Measurements from ENCODE around the gene TLCD3A. TPM values are rescaled to one million over a fixed set of nuclear protein-coding genes. Genes with fewer than 3 reads are reported as not detected.

Gene TLCD3A
- total and polyA plus RNA-seq, 2 experiments from 2014 or later, result 16.4 to 27.0 TPM

DNA sequence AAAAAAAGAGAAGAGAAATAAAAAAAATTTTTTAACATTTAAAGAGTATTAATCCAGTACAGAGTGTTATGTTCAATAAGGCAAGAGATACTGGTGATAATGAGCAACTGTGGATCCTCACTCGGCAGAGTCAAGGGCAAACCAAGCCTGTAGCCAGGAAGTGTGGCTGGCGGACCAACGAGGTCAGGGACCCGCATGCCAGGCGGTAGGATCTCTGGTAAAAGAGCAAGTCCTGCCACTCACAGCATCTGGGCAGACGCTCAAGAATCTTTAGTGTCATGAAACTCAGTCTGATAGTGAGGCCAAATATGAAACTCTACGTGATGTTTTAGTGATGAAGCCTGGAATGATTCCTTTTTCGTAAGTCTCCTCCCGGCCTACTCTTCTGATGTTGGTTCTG lies 28.0 kb downstream of the TLCD3A start:
- Histone ChIP-seq H3K27me3 (no peaks in the 10 kb centered on the region), H3K27ac (no peak overlapping the region), H3K9me3 (ENCODE audit: low read depth) (no peaks in the 10 kb centered on the region), H3K36me3 (peaks cover 32% of the 10 kb centered on the region), H3K4me3 (no peak overlapping the region), H3K4me1 (ENCODE audit: low read depth) (peaks cover 5% of the 10 kb centered on the region)
- no peak for DNase-seq (ENCODE audit: low read depth in 1 of 2, low spot score in 1 of 2)
- TF ChIP-seq, protein P1, sequence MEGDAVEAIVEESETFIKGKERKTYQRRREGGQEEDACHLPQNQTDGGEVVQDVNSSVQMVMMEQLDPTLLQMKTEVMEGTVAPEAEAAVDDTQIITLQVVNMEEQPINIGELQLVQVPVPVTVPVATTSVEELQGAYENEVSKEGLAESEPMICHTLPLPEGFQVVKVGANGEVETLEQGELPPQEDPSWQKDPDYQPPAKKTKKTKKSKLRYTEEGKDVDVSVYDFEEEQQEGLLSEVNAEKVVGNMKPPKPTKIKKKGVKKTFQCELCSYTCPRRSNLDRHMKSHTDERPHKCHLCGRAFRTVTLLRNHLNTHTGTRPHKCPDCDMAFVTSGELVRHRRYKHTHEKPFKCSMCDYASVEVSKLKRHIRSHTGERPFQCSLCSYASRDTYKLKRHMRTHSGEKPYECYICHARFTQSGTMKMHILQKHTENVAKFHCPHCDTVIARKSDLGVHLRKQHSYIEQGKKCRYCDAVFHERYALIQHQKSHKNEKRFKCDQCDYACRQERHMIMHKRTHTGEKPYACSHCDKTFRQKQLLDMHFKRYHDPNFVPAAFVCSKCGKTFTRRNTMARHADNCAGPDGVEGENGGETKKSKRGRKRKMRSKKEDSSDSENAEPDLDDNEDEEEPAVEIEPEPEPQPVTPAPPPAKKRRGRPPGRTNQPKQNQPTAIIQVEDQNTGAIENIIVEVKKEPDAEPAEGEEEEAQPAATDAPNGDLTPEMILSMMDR (IDR thresholded peaks at IDR 0.05; ENCODE audit: low read depth, low read length), result no peak

DNA sequence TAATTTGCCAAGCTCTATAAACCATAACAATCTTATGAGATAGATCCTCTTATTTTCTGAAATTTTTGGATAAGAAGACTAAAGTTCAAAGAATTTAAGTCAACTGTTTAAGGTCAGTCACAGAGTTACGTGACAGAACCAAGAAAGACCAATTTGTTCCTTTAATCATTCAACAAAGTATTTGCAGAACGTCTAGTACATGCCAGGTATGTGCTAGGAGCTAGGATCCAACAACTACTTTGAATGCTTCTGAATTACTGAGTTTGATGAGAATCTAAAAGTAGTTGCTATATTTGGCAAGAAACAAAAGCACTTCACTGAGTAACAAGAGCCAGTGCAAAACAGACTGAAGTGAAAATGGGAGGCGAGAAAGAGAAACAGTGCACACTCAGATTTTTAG lies 34.7 kb downstream of the TLCD3A start:
- Histone ChIP-seq H3K4me1 (ENCODE audit: low read depth) (no peaks in the 10 kb centered on the region), H3K27me3 (no peaks in the 10 kb centered on the region), H3K4me3 (no peak overlapping the region), H3K9me3 (ENCODE audit: low read depth) (no peaks in the 10 kb centered on the region), H3K36me3 (peaks cover 44% of the 10 kb centered on the region), H3K27ac (peak overlapping the region; percentile 73)
- TF ChIP-seq, protein P1 (IDR thresholded peaks at IDR 0.05; ENCODE audit: low read depth, low read length), result no peak
- DNase-seq (ENCODE audit: low read depth in 1 of 2, low spot score in 1 of 2), result no peak

DNA sequence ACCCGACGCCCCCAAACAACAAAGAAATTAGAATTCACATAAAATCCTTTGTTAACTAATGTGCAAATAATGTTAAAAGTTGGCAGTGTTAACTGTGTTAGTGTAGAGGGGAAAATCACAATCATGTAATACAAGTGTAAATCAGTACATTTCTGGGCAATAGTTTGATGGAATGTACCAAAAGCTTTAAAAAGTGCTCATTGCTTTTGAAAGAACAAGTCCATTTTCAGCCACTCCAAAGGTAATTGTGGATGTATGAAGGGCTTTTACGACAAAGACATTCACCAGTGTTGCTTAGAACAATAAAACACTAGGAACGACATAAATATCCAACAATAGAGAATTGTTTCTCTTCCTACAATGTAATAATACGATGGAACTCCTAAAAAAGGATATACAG lies 40.6 kb downstream of the TLCD3A start:
- H3K4me1 ChIP-seq (ENCODE audit: low read depth), result no peaks in the 10 kb centered on the region
- no peak overlapping the region for H3K27ac ChIP-seq
- no peaks in the 10 kb centered on the region for H3K27me3 ChIP-seq
- no peaks in the 10 kb centered on the region for H3K9me3 ChIP-seq (ENCODE audit: low read depth)
- DNase-seq (ENCODE audit: low read depth in 1 of 2, low spot score in 1 of 2), result no peak
- H3K36me3 ChIP-seq, result peaks cover 64% of the 10 kb centered on the region
- no peak overlapping the region for H3K4me3 ChIP-seq
- TF ChIP-seq, protein P1 (IDR thresholded peaks at IDR 0.05; ENCODE audit: low read depth, low read length), result no peak

DNA sequence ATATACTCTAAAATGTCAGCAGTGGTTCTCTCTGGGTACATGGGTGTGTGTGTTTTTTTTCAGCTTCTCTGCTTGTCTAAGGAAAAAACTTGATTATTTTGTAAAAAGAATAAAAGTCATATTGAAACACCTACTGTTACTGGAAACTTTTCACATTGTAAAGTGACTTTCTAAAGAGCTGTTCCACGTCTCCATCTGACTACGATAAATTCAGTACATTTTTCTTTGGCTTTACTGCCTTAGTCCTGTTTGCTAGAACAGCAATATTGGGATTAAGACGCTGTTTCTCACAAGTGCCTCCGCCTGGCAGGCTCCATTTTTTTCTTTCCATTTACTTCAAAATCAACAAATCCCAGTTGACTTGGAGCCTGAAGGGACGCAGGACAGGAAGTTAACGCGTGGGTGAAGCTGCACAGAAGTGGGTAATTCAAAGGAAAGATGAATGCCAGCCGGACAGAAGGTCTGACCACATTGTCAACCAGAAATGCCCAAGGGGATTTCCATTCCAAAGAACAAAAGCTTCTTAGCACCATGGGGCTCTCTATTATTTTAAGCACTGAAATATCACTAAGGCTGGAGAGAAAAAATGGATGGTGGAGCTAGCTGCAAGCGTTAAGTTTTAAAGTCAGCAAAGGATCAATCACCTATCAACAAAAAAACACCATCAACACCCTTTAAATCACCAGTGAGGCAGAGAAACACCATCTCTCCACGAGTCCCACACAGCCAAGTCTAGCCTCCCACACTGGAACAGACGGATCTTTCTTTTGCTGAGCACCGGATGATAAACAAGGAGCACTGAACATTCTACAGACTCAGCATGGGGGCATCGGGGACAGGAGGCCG lies 41.3 kb downstream of the TLCD3A start:
- Histone ChIP-seq H3K4me1 (ENCODE audit: low read depth) (no peaks in the 10 kb centered on the region), H3K27ac (no peak overlapping the region), H3K36me3 (peaks cover 68% of the 10 kb centered on the region), H3K9me3 (ENCODE audit: low read depth) (no peaks in the 10 kb centered on the region), H3K27me3 (no peaks in the 10 kb centered on the region), H3K4me3 (no peak overlapping the region)
- TF ChIP-seq, protein P1 (IDR thresholded peaks at IDR 0.05; ENCODE audit: low read depth, low read length), result no peak
- DNase-seq (ENCODE audit: low read depth in 1 of 2, low spot score in 1 of 2), result no peak

DNA sequence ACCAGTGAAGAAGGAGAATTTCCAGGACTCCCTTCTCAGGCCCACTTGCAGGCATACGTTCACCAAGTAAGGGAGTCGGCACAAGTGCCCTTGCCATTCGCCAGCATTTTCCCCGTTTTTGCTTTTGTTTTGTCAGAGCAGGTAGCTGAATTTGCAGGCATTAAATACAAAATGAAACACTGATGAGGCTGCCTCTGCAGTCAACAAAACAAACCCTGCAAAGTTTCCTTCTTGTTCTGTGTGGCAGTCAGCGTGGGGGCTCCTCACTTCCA lies 41.9 kb downstream of the TLCD3A start:
- H3K9me3 ChIP-seq (ENCODE audit: low read depth), result no peaks in the 10 kb centered on the region
- H3K36me3 ChIP-seq, result peaks cover 70% of the 10 kb centered on the region
- H3K27me3 ChIP-seq, result no peaks in the 10 kb centered on the region
- no peak overlapping the region for H3K27ac ChIP-seq
- DNase-seq (ENCODE audit: low read depth in 1 of 2, low spot score in 1 of 2), result no peak
- H3K4me3 ChIP-seq, result no peak overlapping the region
- TF ChIP-seq, protein P1 (IDR thresholded peaks at IDR 0.05; ENCODE audit: low read depth, low read length), result no peak
- H3K4me1 ChIP-seq (ENCODE audit: low read depth), result no peaks in the 10 kb centered on the region

All from cardiac muscle cell (in vitro differentiated cells and primary cell).